Smooth muscle cell (in vitro differentiated cells): Measurements from ENCODE around the gene PUM2. TPM values are rescaled to one million over a fixed set of nuclear protein-coding genes. Genes with fewer than 3 reads are reported as not detected.

Experiments
- DNase-seq: peaks from one replicate; lab custom pipeline; 2025; ENCODE audit not compliant: unreplicated experiment; lab: John Stamatoyannopoulos, UW
- H2AFZ ChIP-seq: fragments of 200-600 bp; sonication (generic); 2 replicates; pipeline ENCODE4 v1.6.0; 2016; ENCODE audit warnings: antibody characterized with exemption, low read depth, mild to moderate bottlenecking
- H3F3A ChIP-seq: fragments of 200-600 bp; sonication (generic); 2 replicates; pipeline ENCODE4 v1.6.0; 2017; ENCODE audit warnings: antibody characterized with exemption, low read depth
- H3K27ac ChIP-seq: fragments of 200-600 bp; sonication (generic); 2 replicates; pipeline ENCODE4 v1.5.1; 2016; ENCODE audit warnings: low read depth, mild to moderate bottlenecking
- H3K27me3 ChIP-seq: fragments of 200-600 bp; sonication (generic); 2 replicates; pipeline ENCODE4 v1.6.1; 2016; ENCODE audit warnings: low read depth, mild to moderate bottlenecking
- H3K36me3 ChIP-seq: fragments of 200-600 bp; sonication (generic); 2 replicates; pipeline ENCODE4 v1.5.1; 2016; ENCODE audit warnings: low read depth
- H3K4me1 ChIP-seq: fragments of 200-600 bp; sonication (generic); 2 replicates; pipeline ENCODE4 v1.5.1; 2016; ENCODE audit warnings: low read depth
- H3K4me2 ChIP-seq: fragments of 200-600 bp; sonication (generic); 2 replicates; pipeline ENCODE4 v1.6.0; 2016; ENCODE audit warnings: mild to moderate bottlenecking
- H3K4me3 ChIP-seq: fragments of 200-600 bp; sonication (generic); 2 replicates; pipeline ENCODE4 v1.5.1; 2016; ENCODE audit warnings: mild to moderate bottlenecking
- H3K79me2 ChIP-seq: fragments of 200-600 bp; sonication (generic); 2 replicates; pipeline ENCODE4 v1.6.0; 2016; ENCODE audit warnings: low read depth, mild to moderate bottlenecking
- H3K9ac ChIP-seq: fragments of 200-600 bp; sonication (generic); 2 replicates; pipeline ENCODE4 v1.6.0; 2016; ENCODE audit warnings: low read depth
- H3K9me3 ChIP-seq: fragments of 200-600 bp; sonication (generic); replicated peaks from 2 replicates; pipeline ENCODE4 v1.5.1; 2016; ENCODE audit warnings: low read depth
- H4K20me1 ChIP-seq: fragments of 200-600 bp; sonication (generic); 2 replicates; pipeline ENCODE4 v1.6.0; 2016; ENCODE audit warnings: low read depth
- WGBS: methylation state at CpG from one replicate; pipeline ENCODE4 v1.1.7; 2016; ENCODE audit warnings: low lambda C conversion rate; 5-methylcytosine and 5-hydroxymethylcytosine counted together
- polyA plus RNA-seq: library from polyadenylated mRNA; unstranded; fragments of >200 nt; fragmentation: Nextera tagmentation; extraction: Ambion mirVana; gene quantifications from 2 replicates; pipeline ENCODE4 v1.2.1, GENCODE V29; 2016
- total RNA-seq: library from RNA; depleted of rRNA; stranded (reverse); fragments of >200 nt; gene quantifications from 2 replicates; pipeline ENCODE4 v1.2.3, GENCODE V29; 2014
- TF ChIP-seq, protein P1 (sequence below): fragments of 200-600 bp; sonication (generic); IDR thresholded peaks from 2 replicates; pipeline ENCODE4 v1.5.1; 2017; ENCODE audit warnings: borderline replicate concordance, mild to moderate bottlenecking, antibody characterized with exemption; ENCODE audit not compliant: insufficient read depth, poor library complexity, severe bottlenecking

PUM2 gene
- total and polyA plus RNA-seq, 2 experiments from 2014 or later, result 5.2 to 42.0 TPM

DNA sequence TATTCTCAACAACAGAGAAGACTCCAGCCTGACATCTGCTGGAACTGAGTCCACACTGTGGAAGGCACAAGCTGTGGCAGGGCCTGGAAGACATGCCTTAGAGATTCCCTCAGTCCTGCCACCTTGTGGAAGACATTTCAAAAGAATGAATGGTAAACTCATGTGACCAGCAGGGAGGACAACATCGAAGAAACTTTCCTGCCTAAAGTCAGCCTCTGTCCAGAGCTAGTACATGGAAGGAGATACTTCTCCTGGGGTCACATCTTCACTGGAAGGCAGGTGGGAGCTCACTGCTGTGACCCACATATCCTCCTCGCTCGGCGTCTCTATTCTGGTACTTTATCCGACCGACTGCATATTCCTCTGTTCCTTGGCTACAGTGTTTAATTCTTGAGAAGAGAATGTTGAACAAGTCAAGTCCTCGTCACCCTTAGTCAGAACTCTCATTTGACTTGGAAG, 59.5 kb downstream of the PUM2 start:
- Histone ChIP-seq H3K27ac (peak overlapping the region; percentile 59), H4K20me1 (peaks cover 78% of the 10 kb centered on the region), H3K79me2 (peaks cover 51% of the 10 kb centered on the region), H3K4me3 (no peak overlapping the region), H3K4me1 (no peaks in the 10 kb centered on the region), H3K36me3 (peaks cover 19% of the 10 kb centered on the region), H3K9me3 (no peaks in the 10 kb centered on the region), H3K9ac (no peak overlapping the region), H3K4me2 (no peak overlapping the region), H2AFZ (no peak overlapping the region), H3K27me3 (no peaks in the 10 kb centered on the region), H3F3A (peaks cover 8% of the 10 kb centered on the region)
- 66% methylated on average over 7 of the region's 7 CpGs for WGBS
- TF ChIP-seq, protein P1, sequence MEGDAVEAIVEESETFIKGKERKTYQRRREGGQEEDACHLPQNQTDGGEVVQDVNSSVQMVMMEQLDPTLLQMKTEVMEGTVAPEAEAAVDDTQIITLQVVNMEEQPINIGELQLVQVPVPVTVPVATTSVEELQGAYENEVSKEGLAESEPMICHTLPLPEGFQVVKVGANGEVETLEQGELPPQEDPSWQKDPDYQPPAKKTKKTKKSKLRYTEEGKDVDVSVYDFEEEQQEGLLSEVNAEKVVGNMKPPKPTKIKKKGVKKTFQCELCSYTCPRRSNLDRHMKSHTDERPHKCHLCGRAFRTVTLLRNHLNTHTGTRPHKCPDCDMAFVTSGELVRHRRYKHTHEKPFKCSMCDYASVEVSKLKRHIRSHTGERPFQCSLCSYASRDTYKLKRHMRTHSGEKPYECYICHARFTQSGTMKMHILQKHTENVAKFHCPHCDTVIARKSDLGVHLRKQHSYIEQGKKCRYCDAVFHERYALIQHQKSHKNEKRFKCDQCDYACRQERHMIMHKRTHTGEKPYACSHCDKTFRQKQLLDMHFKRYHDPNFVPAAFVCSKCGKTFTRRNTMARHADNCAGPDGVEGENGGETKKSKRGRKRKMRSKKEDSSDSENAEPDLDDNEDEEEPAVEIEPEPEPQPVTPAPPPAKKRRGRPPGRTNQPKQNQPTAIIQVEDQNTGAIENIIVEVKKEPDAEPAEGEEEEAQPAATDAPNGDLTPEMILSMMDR, result peak; percentile 70
- no peak for DNase-seq

DNA sequence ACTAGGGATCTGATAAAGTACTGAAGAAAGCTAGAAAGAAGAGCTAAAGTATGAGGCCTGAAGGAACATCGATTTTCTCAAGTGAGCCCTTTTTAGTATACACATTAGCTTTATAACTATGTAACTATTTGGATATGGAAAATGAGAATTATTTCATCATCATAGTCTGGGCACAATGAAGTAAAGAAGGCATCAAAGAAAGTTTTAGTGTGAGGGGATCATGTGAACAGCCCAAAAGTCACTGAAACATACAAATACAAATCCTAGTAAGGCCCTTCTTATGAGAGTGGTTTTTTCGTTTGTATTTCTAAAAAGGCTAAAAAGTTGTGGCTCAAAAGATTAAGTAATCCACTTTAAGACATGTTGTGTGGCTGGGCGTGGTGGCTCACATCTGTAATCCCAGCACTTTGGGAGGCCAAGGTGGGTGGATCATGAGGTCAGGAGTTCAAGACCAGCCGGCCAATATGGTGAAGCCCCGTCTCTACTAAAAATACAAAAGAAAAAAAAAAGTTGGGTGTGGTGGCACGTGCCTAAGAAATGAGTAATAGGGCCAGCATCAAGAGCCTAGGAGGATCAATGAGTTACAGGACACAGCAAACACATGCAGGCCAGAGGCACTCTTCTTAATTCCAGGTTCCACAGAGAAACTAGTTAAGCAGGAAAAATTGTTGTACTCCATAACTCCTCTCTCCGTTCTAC, 61.9 kb downstream of the PUM2 start:
- Histone ChIP-seq H3K9me3 (no peaks in the 10 kb centered on the region), H2AFZ (no peak overlapping the region), H3K4me1 (no peaks in the 10 kb centered on the region), H3K9ac (no peak overlapping the region), H4K20me1 (peaks cover 78% of the 10 kb centered on the region), H3K4me3 (no peak overlapping the region), H3K36me3 (peaks cover 12% of the 10 kb centered on the region), H3K4me2 (no peak overlapping the region), H3K79me2 (peaks cover 44% of the 10 kb centered on the region), H3K27me3 (no peaks in the 10 kb centered on the region), H3K27ac (peak overlapping the region; percentile 41), H3F3A (peaks cover 3% of the 10 kb centered on the region)
- no peak for DNase-seq
- WGBS, result 69% methylated on average over 7 of the region's 7 CpGs
- TF ChIP-seq, protein P1, result no peak

DNA sequence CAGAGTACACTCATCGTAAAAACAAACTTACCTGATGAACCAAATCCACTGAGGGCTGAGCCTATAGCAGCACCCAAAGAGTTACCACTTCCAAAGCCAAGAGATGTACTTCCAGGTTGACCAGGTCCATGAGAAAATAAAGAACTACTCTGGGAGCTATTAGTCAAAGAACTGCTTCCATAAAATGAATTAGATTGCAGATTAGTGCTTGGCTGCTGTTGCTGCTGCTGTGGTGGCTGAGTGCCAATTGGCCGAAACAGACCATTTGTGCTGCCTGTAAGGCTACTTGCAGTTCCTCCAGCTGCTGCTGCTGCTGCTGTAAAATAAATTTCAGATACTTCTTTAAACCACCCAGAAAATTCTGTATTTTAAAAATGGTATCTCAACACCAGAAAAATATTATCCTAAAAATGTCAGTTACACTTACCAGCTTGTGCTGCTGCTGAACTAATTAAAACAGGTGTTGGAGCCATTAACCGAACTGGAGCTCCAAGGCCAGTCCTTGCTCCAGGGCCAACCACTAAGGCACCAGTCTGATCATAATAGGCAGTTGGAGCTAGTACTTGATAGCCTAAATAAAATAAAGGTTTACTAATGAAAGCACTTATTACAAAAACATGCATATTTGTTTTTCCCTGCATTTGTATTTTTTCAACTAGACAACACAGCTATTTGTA, 67.6 kb downstream of the PUM2 start:
- Histone ChIP-seq H3K36me3 (peaks cover 38% of the 10 kb centered on the region), H3K79me2 (peaks cover 49% of the 10 kb centered on the region), H3F3A (no peaks in the 10 kb centered on the region), H2AFZ (no peak overlapping the region), H3K9me3 (no peaks in the 10 kb centered on the region), H3K9ac (no peak overlapping the region), H3K4me3 (no peak overlapping the region), H3K27ac (no peak overlapping the region), H4K20me1 (peaks cover 49% of the 10 kb centered on the region), H3K4me1 (no peaks in the 10 kb centered on the region), H3K27me3 (no peaks in the 10 kb centered on the region), H3K4me2 (no peak overlapping the region)
- WGBS, result 95% methylated on average over 3 of the region's 3 CpGs
- no peak for DNase-seq
- TF ChIP-seq, protein P1, result no peak

DNA sequence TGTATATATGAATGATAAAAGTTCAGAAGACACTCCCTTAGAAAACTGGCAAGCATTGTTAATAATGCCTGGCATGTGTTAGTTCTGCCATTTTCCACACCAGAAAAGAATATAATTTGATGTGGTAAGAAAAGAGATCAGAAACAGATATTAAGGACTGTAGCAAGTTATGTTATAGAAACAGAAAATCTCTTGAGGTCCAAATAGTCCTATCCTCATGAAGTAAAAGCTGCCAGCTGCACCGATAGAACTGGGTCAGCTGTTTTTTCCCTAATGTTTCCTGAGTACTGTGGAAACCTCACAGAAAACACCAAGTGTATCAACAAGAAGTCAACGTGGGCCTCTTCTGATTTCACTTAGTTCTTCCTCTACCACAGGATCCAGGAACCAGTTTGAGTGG, 68.8 kb downstream of the PUM2 start:
- H2AFZ ChIP-seq, result no peak overlapping the region
- H3F3A ChIP-seq, result no peaks in the 10 kb centered on the region
- no peak overlapping the region for H3K9ac ChIP-seq
- WGBS, result 90% methylated on average over 2 of the region's 2 CpGs
- H3K27ac ChIP-seq, result no peak overlapping the region
- no peak for DNase-seq
- H3K27me3 ChIP-seq, result no peaks in the 10 kb centered on the region
- TF ChIP-seq, protein P1, result no peak
- H3K4me3 ChIP-seq, result no peak overlapping the region
- H3K79me2 ChIP-seq, result peaks cover 37% of the 10 kb centered on the region
- H3K9me3 ChIP-seq, result no peaks in the 10 kb centered on the region
- H3K4me1 ChIP-seq, result no peaks in the 10 kb centered on the region
- peaks cover 40% of the 10 kb centered on the region for H3K36me3 ChIP-seq
- no peak overlapping the region for H3K4me2 ChIP-seq
- peaks cover 43% of the 10 kb centered on the region for H4K20me1 ChIP-seq
